Non-pigmented ciliary epithelial cell (primary cell): Measurements from ENCODE around the gene ZNF276.

ENCODE experiments used
- DNase-seq: peaks from one replicate; pipeline ENCODE4 v3.0.0-alpha.2; 2010; ENCODE audit warnings: low read depth

ZNF276 gene

DNA sequence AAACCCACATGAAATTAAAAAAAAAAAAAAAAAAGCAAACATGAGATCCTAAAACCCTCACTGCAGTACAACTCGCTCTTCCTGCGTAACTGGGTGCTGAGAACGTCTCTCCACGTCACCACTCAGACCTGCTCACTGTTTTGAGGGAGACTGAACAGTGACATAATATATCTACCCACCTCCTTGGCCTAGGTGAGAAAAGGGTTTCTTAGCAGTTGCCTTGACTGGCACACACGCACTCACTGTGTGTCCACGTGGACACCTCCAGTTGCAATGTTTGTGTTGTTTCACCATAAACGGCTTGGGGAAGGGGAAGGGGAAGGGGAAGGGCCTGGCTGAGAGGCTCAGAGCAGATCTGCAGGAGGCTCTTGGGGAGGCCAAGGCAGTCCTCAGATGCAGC is 63.1 kb downstream of the ZNF276 start:
- DNase-seq, result no peak

DNA sequence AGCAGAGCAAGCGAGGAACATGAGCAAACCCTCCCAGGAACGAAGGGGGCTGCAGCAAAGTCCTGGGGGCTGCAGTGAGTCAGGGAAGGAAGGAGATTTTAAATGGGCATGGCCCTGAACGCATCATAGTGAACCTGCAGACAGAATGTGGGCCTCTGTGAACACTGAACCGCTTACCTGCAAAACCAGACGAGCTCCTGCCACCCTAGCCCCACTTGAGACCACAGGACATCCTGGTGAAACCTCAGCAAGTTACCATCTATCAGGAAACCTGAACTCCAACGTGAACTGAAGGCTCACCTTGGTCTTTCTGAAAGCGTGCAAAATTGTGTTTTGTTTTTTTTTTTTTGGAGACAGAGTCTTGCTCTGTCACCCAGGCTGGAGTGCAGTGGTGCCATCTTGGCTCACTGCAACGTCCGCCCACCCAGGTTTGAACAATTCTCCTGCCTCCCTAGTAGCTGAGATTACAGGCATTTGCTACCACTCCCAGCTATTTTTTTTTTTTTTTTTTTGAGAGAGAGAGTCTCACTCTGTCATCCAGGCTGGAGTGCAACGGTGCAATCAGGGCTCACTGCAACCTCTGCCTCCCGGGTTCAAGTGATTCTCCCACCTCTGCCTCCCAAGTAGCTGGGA is 64.3 kb downstream of the ZNF276 start:
- DNase-seq, result no peak

DNA sequence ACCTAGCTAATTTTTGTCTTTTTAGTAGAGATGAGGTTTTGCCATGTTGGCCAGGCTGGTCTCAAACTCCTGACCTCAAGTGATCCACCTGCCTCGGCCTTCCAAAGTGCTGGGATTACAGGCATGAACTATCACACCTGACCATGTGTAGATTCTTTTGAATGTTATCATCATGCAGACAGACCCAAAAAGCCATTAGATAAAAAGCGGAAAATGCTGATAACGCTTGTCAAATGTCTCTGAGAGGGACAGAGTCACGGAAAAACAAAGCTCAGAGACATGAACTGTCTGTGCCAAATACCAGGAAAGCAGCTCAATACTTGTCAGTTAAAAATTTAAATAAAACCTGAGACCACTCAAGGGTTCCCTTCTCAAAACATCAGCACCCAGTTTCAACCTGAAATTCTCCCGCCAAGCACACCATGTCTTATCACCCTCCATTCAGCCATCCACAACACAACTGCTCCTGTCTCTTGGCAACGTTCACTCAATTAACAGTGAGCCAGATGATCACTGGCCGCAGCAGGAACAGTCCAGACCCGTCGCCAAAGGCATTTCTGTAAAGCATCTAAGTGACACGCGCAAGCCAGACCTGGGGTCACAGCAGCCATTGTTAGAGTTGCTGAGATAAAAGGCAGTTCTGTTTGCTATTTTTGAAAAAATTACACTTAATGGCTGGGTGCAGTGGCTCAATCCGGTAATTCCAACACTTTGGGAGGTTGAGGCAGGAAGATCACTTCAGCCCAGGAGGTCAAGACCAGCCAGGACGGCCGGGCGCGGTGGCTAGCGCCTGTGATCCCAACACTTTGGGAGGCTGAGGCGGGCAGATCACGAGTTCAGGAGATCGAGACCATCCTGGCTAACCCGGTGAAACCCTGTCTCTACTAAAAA is 65.4 kb downstream of the ZNF276 start:
- no peak for DNase-seq

DNA sequence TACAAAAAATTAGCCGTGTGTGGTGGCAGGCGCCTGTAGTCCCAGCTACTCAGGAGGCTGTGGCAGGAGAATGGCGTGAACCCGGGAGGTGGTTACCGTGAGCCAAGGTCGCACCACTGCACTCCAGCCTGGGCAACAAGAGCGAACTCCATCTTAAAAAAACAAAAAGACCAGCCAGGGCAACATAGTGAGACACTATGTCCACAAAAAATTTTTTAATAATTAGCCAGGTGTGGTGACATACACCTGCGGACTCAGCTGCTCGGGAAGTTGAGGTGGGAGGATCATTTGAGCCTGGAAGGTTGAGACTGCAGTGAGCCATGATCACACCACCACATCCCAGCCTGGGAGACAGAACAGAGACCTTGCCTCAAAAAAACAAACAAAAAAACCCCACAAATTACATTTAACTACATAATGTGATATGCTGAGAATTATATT is 66.0 kb downstream of the ZNF276 start:
- DNase-seq, result no peak
